Mucosa of descending colon (tissue), 3 donors: Measurements from ENCODE around the gene ADAMTS13. TPM values are rescaled to one million over a fixed set of nuclear protein-coding genes. Genes with fewer than 3 reads are reported as not detected.
A peak's percentile ranks its signal among the peaks of the same experiment; 100 is the strongest.

Experiments used
- ATAC-seq: fragments of 200-7000 bp; cut with Tn5 transposase; one replicate; pipeline ENCODE4 v1.9.1; 2020; ENCODE audit warnings: mild to moderate bottlenecking, moderate library complexity
- DNase-seq, 3 donors: peaks; one replicate each; pipeline ENCODE4 v3.0.0-alpha.2; 2020
- H3K36me3 ChIP-seq: fragments of 200-600 bp; one replicate; pipeline ENCODE4 v1.8.0; 2021; ENCODE audit warnings: low read depth, mild to moderate bottlenecking
- H3K4me1 ChIP-seq: fragments of 200-600 bp; one replicate; pipeline ENCODE4 v1.8.0; 2021; ENCODE audit warnings: low read depth, mild to moderate bottlenecking
- H3K4me3 ChIP-seq: fragments of 200-600 bp; one replicate; pipeline ENCODE4 v1.8.0; 2021; ENCODE audit warnings: mild to moderate bottlenecking
- H3K9me3 ChIP-seq: fragments of 200-600 bp; one replicate; pipeline ENCODE4 v1.8.0; 2021; ENCODE audit warnings: mild to moderate bottlenecking
- intact Hi-C, 2 donors: fragments of 100-400 bp; cut with DNase I in 1 of 2; cut with micrococcal nuclease in 1 of 2; formaldehyde crosslinking; loops; one replicate each; pipeline versions ENCODE4 v1.11.0 to v1.11.1; 2022; cut with DNase I, micrococcal nuclease
- total RNA-seq, 3 donors: library from RNA; stranded (reverse); fragmentation: NEBNext Ultra II Directional in 2 of 3; extraction: Animal tissue kit (Norgen Biotek cat#: 25700) in 2 of 3; gene quantifications; one replicate each; pipeline versions ENCODE4 v1.2.1 to v1.2.4, GENCODE V29; 2021 to 2023
- TF ChIP-seq, protein P1 (sequence below): fragments of 200-600 bp; IDR thresholded peaks from one replicate; pipeline ENCODE4 v1.8.0; 2022; ENCODE audit warnings: antibody characterized with exemption, mild to moderate bottlenecking
- donor health status: DM: no; HTN: no; CAD: no; lungs with moderate emphysema.
- donor health status: DM: no; HTN: no; CAD: no.
- donor health status: DM: no; HTN: yes; CAD: no.

Gene ADAMTS13
- total RNA-seq, 3 donors from 2014 or later = 3.3 to 5.0 (median 3.6) TPM

DNA sequence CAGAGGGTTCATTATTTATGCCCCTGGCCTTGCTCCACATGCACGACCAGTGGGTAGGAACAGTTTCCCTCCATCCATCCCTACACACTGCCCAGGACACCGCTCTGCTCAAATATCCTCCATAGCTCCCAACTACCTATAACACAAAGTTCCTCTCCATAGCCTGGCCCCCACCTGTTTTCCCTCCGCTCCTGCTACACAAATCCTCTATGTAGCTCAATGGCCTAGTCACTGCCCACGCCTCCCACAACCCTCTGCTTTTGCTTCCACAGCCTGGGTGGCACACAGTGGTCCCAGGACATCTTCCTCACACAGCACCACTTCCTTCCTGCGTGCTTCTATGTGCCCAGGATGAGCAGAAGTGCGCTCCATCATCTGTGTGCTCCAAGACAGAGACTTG is 24.8 kb upstream of the ADAMTS13 start:
- intact Hi-C loops = no loop called here
- no peaks in the 10 kb centered on the region for H3K4me1 ChIP-seq
- TF ChIP-seq, protein P1, sequence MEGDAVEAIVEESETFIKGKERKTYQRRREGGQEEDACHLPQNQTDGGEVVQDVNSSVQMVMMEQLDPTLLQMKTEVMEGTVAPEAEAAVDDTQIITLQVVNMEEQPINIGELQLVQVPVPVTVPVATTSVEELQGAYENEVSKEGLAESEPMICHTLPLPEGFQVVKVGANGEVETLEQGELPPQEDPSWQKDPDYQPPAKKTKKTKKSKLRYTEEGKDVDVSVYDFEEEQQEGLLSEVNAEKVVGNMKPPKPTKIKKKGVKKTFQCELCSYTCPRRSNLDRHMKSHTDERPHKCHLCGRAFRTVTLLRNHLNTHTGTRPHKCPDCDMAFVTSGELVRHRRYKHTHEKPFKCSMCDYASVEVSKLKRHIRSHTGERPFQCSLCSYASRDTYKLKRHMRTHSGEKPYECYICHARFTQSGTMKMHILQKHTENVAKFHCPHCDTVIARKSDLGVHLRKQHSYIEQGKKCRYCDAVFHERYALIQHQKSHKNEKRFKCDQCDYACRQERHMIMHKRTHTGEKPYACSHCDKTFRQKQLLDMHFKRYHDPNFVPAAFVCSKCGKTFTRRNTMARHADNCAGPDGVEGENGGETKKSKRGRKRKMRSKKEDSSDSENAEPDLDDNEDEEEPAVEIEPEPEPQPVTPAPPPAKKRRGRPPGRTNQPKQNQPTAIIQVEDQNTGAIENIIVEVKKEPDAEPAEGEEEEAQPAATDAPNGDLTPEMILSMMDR = no peak
- ATAC-seq (no peak), DNase-seq (no peak)
- no peaks in the 10 kb centered on the region for H3K9me3 ChIP-seq
- H3K4me3 ChIP-seq = no peak overlapping the region
- no peaks in the 10 kb centered on the region for H3K36me3 ChIP-seq

GRCh38 chr9:133397895-133398294 is 24.3 kb upstream of the ADAMTS13 start:
- no peak for DNase-seq
- Histone ChIP-seq H3K9me3 (no peaks in the 10 kb centered on the region), H3K4me1 (no peaks in the 10 kb centered on the region), H3K36me3 (no peaks in the 10 kb centered on the region), H3K4me3 (no peak overlapping the region)
- ATAC-seq = no peak
- TF ChIP-seq, protein P1 = no peak
- intact Hi-C loops = no loop called here

- intact Hi-C loops = no loop called here
- H3K4me1 ChIP-seq = no peaks in the 10 kb centered on the region
- TF ChIP-seq, protein P1 = no peak
- DNase-seq = no peak
- H3K9me3 ChIP-seq = no peaks in the 10 kb centered on the region
- ATAC-seq = no peak
- H3K36me3 ChIP-seq = no peaks in the 10 kb centered on the region
- no peak overlapping the region for H3K4me3 ChIP-seq
Observed at GRCh38 chr9:133400292-133400691, 21.9 kb upstream of the ADAMTS13 start.

GRCh38 chr9:133401588-133401987 is 20.6 kb upstream of the ADAMTS13 start:
- no peaks in the 10 kb centered on the region for H3K4me1 ChIP-seq
- intact Hi-C loops = no loop called here
- DNase-seq (no peak), ATAC-seq (no peak)
- no peaks in the 10 kb centered on the region for H3K36me3 ChIP-seq
- H3K9me3 ChIP-seq = no peaks in the 10 kb centered on the region
- H3K4me3 ChIP-seq = no peak overlapping the region
- TF ChIP-seq, protein P1 = no peak

DNA sequence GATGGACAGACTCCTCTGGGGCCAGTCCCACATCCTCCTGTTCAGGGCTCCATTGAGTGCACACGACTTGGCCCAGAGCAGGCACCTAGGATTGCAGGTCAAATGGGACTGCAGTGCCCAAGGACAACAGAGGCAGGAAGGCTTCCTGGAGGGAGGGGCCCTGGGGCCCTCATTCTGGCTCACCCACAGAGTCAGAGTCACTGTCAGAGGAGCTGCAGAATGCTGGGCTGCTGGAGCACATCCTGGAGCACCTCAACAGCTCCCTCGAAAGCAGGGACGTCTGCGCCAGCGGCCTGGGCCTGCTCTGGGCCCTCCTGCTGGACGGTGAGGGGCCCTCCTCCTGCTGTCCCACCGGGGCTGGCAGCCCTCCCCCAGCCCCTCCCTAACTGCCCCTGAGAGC is 19.5 kb upstream of the ADAMTS13 start:
- TF ChIP-seq, protein P1 = no peak
- no peak overlapping the region for H3K4me3 ChIP-seq
- H3K9me3 ChIP-seq = no peaks in the 10 kb centered on the region
- H3K4me1 ChIP-seq = no peaks in the 10 kb centered on the region
- intact Hi-C loops = no loop called here
- no peaks in the 10 kb centered on the region for H3K36me3 ChIP-seq
- ATAC-seq = no peak
- DNase-seq = no peak

- TF ChIP-seq, protein P1 = peak; percentile 58
Observed at GRCh38 chr9:133403766-133404453, 18.3 kb upstream of the ADAMTS13 start.

More at GRCh38 chr9:133403766-133404453, 18.3 kb upstream of the ADAMTS13 start:
- ATAC-seq (peak; percentile 85), DNase-seq (peak; percentile 56 to 76 (median 74))
- Histone ChIP-seq H3K9me3 (no peaks in the 10 kb centered on the region), H3K36me3 (no peaks in the 10 kb centered on the region), H3K4me3 (no peak overlapping the region), H3K4me1 (no peaks in the 10 kb centered on the region)
- intact Hi-C loops = no loop called here
